Measurements from ENCODE around the gene LRBA. TPM values are rescaled to one million over a fixed set of nuclear protein-coding genes. Genes with fewer than 3 reads are reported as not detected.

LRBA gene
- total RNA-seq, 1 donor from 2014 or later = 39.9 TPM

GRCh38 chr4:150501009-150501727 lies 513.9 kb downstream of the LRBA start:
- DNase-seq (no peak), ATAC-seq (peak; percentile 27)
- H3K4me3 ChIP-seq = no peak overlapping the region
- no peaks in the 10 kb centered on the region for H3K4me1 ChIP-seq
- TF ChIP-seq, protein P1, sequence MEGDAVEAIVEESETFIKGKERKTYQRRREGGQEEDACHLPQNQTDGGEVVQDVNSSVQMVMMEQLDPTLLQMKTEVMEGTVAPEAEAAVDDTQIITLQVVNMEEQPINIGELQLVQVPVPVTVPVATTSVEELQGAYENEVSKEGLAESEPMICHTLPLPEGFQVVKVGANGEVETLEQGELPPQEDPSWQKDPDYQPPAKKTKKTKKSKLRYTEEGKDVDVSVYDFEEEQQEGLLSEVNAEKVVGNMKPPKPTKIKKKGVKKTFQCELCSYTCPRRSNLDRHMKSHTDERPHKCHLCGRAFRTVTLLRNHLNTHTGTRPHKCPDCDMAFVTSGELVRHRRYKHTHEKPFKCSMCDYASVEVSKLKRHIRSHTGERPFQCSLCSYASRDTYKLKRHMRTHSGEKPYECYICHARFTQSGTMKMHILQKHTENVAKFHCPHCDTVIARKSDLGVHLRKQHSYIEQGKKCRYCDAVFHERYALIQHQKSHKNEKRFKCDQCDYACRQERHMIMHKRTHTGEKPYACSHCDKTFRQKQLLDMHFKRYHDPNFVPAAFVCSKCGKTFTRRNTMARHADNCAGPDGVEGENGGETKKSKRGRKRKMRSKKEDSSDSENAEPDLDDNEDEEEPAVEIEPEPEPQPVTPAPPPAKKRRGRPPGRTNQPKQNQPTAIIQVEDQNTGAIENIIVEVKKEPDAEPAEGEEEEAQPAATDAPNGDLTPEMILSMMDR (IDR thresholded peaks at IDR 0.05) = no peak
- H3K27me3 ChIP-seq = no peaks in the 10 kb centered on the region
- H3K36me3 ChIP-seq = no peaks in the 10 kb centered on the region
- H3K27ac ChIP-seq = no peak overlapping the region
- H3K9me3 ChIP-seq = no peaks in the 10 kb centered on the region
- intact Hi-C loops (cut with DNase I) = no loop called here

- H3K4me1 ChIP-seq = no peaks in the 10 kb centered on the region
- H3K27me3 ChIP-seq = no peaks in the 10 kb centered on the region
- intact Hi-C loops (cut with DNase I) = no loop called here
- ATAC-seq (no peak), DNase-seq (no peak)
- H3K4me3 ChIP-seq = no peak overlapping the region
- no peaks in the 10 kb centered on the region for H3K9me3 ChIP-seq
- H3K36me3 ChIP-seq = no peaks in the 10 kb centered on the region
- TF ChIP-seq, protein P1 (IDR thresholded peaks at IDR 0.05) = no peak
- H3K27ac ChIP-seq = no peak overlapping the region
These were observed 517.5 kb downstream of the LRBA start for GRCh38 chr4:150497612-150498011.

- no peak overlapping the region for H3K4me3 ChIP-seq
- H3K27ac ChIP-seq = no peak overlapping the region
- no peaks in the 10 kb centered on the region for H3K27me3 ChIP-seq
- no peaks in the 10 kb centered on the region for H3K36me3 ChIP-seq
- ATAC-seq (no peak), DNase-seq (no peak)
- H3K9me3 ChIP-seq = no peaks in the 10 kb centered on the region
- TF ChIP-seq, protein P1 (IDR thresholded peaks at IDR 0.05) = no peak
- intact Hi-C loops (cut with DNase I) = no loop called here
- no peaks in the 10 kb centered on the region for H3K4me1 ChIP-seq
These were observed 519.5 kb downstream of the LRBA start for GRCh38 chr4:150495550-150495949.

- Histone ChIP-seq H3K9me3 (no peaks in the 10 kb centered on the region), H3K4me3 (no peak overlapping the region), H3K27me3 (no peaks in the 10 kb centered on the region), H3K4me1 (no peaks in the 10 kb centered on the region), H3K36me3 (no peaks in the 10 kb centered on the region), H3K27ac (no peak overlapping the region)
- TF ChIP-seq, protein P1 (IDR thresholded peaks at IDR 0.05) = no peak
- intact Hi-C loops (cut with DNase I) = no loop called here
- ATAC-seq (no peak), DNase-seq (no peak)
These were observed 521.2 kb downstream of the LRBA start for GRCh38 chr4:150493851-150494250.

DNA sequence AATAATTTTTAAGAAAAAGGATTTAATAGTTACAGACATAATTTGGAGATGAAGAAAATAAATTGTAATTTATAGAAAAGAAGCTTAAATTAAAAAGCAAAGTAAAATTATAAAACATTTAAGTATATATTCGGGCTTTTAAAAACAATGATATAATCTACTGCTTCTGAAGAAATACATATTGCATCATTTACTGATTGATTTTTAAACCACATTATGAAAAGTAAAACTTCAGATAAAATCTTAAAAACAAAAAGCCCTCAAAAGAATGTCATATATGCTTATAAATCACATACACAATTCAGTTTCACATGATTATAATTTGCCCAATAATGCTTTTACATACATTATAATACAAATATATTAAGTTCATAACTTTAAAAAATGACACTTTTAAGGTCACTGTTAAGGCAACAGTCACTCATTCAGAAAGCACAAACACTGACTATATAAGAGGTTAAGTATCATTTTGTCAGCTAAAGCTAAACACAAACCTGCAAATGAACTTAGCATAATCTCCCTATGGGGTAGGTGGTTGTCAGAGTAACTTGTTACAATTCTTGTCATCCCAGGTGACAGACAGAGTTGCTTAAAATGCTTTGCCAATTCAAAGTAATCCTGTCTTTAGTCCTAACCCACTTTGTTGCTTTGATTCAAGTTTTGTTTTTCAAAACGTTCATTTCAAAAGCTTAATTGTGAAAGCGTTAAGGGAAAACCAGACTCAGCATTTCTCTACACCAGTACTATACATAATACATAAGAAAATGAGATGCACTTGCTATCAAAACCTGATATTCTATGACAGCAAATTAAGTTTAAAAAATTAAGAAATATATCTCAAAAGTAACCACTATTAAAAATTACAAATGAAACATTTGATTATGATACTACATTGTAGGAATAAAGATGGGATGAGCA lies 523.7 kb downstream of the LRBA start:
- TF ChIP-seq, protein P1 (IDR thresholded peaks at IDR 0.05) = no peak
- Histone ChIP-seq H3K27me3 (no peaks in the 10 kb centered on the region), H3K4me1 (no peaks in the 10 kb centered on the region), H3K9me3 (no peaks in the 10 kb centered on the region), H3K4me3 (no peak overlapping the region), H3K27ac (no peak overlapping the region), H3K36me3 (no peaks in the 10 kb centered on the region)
- intact Hi-C loops (cut with DNase I) = no loop called here
- ATAC-seq = no peak
- no peak for DNase-seq
